ENCODE data around the gene PLXNA2. TPM values are rescaled to one million over a fixed set of nuclear protein-coding genes. Genes with fewer than 3 reads are reported as not detected.

The PLXNA2 gene
- total RNA-seq, 4 donors from 2014 or later, result 19.8 to 41.6 (median 27.9) TPM

GRCh38 chr1:208013210-208013609 lies 231.0 kb downstream of the PLXNA2 start:
- H3K27ac ChIP-seq (replicated peaks in 1 of 4), result no peak overlapping the region
- H3K4me3 ChIP-seq, result no peak overlapping the region
- no peaks in the 10 kb centered on the region for H3K4me1 ChIP-seq
- no peaks in the 10 kb centered on the region for H3K36me3 ChIP-seq
- TF ChIP-seq POLR2AphosphoS5 (IDR thresholded peaks at IDR 0.05) (no peak), POLR2A (IDR thresholded peaks at IDR 0.05; ENCODE audit: low read depth) (no peak), CTCF (IDR thresholded peaks at IDR 0.05) (no peak), EP300 (IDR thresholded peaks at IDR 0.05) (no peak)
- H3K27me3 ChIP-seq, result peaks cover 0 to 3% (median 0%) of the 10 kb centered on the region in 4 donors
- 73% methylated on average over 2 of the region's 2 CpGs for WGBS
- intact Hi-C loops (cut with DNase I), result no loop called here
- H3K9me3 ChIP-seq, result no peaks in the 10 kb centered on the region
- no peak for DNase-seq (ENCODE audit: extremely low spot score)

GRCh38 chr1:208012721-208013120 lies 231.5 kb downstream of the PLXNA2 start:
- Histone ChIP-seq H3K9me3 (no peaks in the 10 kb centered on the region), H3K36me3 (no peaks in the 10 kb centered on the region), H3K27ac (replicated peaks in 1 of 4) (no peak overlapping the region), H3K27me3 (no peaks in the 10 kb centered on the region), H3K4me1 (no peaks in the 10 kb centered on the region), H3K4me3 (no peak overlapping the region)
- no peak for TF ChIP-seq CTCF (IDR thresholded peaks at IDR 0.05)
- 44% methylated on average over 2 of the region's 2 CpGs for WGBS
- no peak for DNase-seq (ENCODE audit: extremely low spot score)
- intact Hi-C loops (cut with DNase I), result no loop called here

GRCh38 chr1:208010487-208011071 lies 233.6 kb downstream of the PLXNA2 start:
- Histone ChIP-seq H3K27me3 (no peaks in the 10 kb centered on the region), H3K4me3 (no peak overlapping the region), H3K27ac (replicated peaks in 1 of 4) (no peak overlapping the region), H3K4me1 (no peaks in the 10 kb centered on the region), H3K36me3 (no peaks in the 10 kb centered on the region), H3K9me3 (peaks cover 0 to 3% (median 0%) of the 10 kb centered on the region in 4 donors)
- intact Hi-C loops (cut with DNase I), result no loop called here
- DNase-seq (ENCODE audit: extremely low spot score), result no peak
- 89% methylated on average over 4 of the region's 4 CpGs for WGBS
- TF ChIP-seq CTCF (IDR thresholded peaks at IDR 0.05), result no peak
- no peak for TF ChIP-seq POLR2A (IDR thresholded peaks at IDR 0.05; ENCODE audit: low read depth)
- no peak for TF ChIP-seq POLR2AphosphoS5 (IDR thresholded peaks at IDR 0.05)
- no peak for TF ChIP-seq EP300 (IDR thresholded peaks at IDR 0.05)

GRCh38 chr1:208009706-208010444 lies 234.3 kb downstream of the PLXNA2 start:
- TF ChIP-seq POLR2AphosphoS5 (IDR thresholded peaks at IDR 0.05), result no peak
- no peak for TF ChIP-seq EP300 (IDR thresholded peaks at IDR 0.05)
- no peak for TF ChIP-seq POLR2A (IDR thresholded peaks at IDR 0.05; ENCODE audit: low read depth)
- no peak for TF ChIP-seq CTCF (IDR thresholded peaks at IDR 0.05)
- H3K27me3 ChIP-seq, result no peaks in the 10 kb centered on the region
- H3K9me3 ChIP-seq, result peaks cover 0 to 3% (median 0%) of the 10 kb centered on the region in 4 donors
- H3K4me1 ChIP-seq, result no peaks in the 10 kb centered on the region
- H3K36me3 ChIP-seq, result no peaks in the 10 kb centered on the region
- intact Hi-C loops (cut with DNase I), result no loop called here
- H3K4me3 ChIP-seq, result no peak overlapping the region
- WGBS, result 92% methylated on average over 12 of the region's 12 CpGs
- no peak overlapping the region for H3K27ac ChIP-seq (replicated peaks in 1 of 4)
- no peak for DNase-seq (ENCODE audit: extremely low spot score)
